MCF 10A (cell line): ENCODE measurements around the gene TARS3. TPM values are rescaled to one million over a fixed set of nuclear protein-coding genes. Genes with fewer than 3 reads are reported as not detected.

Experiments used
- BruUV-seq: library from RNA; stranded (reverse); fragments of 400-500 nt; replicated peaks from 2 replicates; lab custom pipeline; 2021; lab: Mats Ljungman, UMichigan
- CTCF ChIA-PET: fragments of 300-600 bp; sonication (Branson Sonifier 250); formaldehyde crosslinking; extraction: SDS; loops from one replicate; lab custom pipeline; 2021; ENCODE audit warnings: antibody characterized with exemption, inconsistent platforms; lab: Yijun Ruan, JAX
- POLR2A ChIA-PET: fragments of 300-600, 350-650 bp; sonication (Branson Sonifier 250); formaldehyde crosslinking; extraction: SDS; loops from one replicate; lab custom pipeline; 2020; ENCODE audit warnings: antibody characterized with exemption, inconsistent platforms; lab: Yijun Ruan, JAX
- DNase-seq: peaks from one replicate; pipeline ENCODE4 v3.0.0-alpha.2; 2018; ENCODE audit not compliant: unreplicated experiment
- H3K27ac Mint-ChIP-seq: one replicate; pipeline ENCODE4 v1.8.0; 2022; ENCODE audit warnings: mild to moderate bottlenecking, low read depth, mixed read lengths; ENCODE audit not compliant: unreplicated experiment
- H3K27me3 Mint-ChIP-seq: one replicate; pipeline ENCODE4 v1.8.0; 2022; ENCODE audit warnings: mixed read lengths; ENCODE audit not compliant: insufficient read depth, unreplicated experiment
- H3K36me3 Mint-ChIP-seq: one replicate; pipeline ENCODE4 v1.8.0; 2022; ENCODE audit warnings: mild to moderate bottlenecking, moderate library complexity, mixed read lengths; ENCODE audit not compliant: insufficient read depth, unreplicated experiment
- H3K4me1 Mint-ChIP-seq: one replicate; pipeline ENCODE4 v1.8.0; 2022; ENCODE audit warnings: mixed read lengths; ENCODE audit not compliant: insufficient read depth, unreplicated experiment
- H3K4me3 Mint-ChIP-seq: one replicate; pipeline ENCODE4 v1.8.0; 2022; ENCODE audit warnings: mild to moderate bottlenecking, moderate library complexity, mixed read lengths; ENCODE audit not compliant: unreplicated experiment
- H3K9me3 Mint-ChIP-seq: one replicate; pipeline ENCODE4 v1.8.0; 2022; ENCODE audit warnings: mixed read lengths; ENCODE audit not compliant: unreplicated experiment
- CTCF ChIP-seq: fragments of 200-600 bp; IDR thresholded peaks from one replicate; pipeline ENCODE4 v1.8.0; 2022; ENCODE audit warnings: antibody characterized with exemption, mild to moderate bottlenecking; ENCODE audit not compliant: unreplicated experiment
- intact Hi-C: fragments of 100-400 bp; cut with micrococcal nuclease; formaldehyde crosslinking; loops from 2 replicates; pipeline ENCODE4 v1.14.1; 2022
- total RNA-seq: library from RNA; stranded (reverse); gene quantifications from 2 replicates; pipeline ENCODE4 v1.2.3, GENCODE V29; 2022

Gene TARS3
- total RNA-seq, 1 experiment from 2014 or later = 5.0 TPM

- Mint-ChIP-seq H3K27ac (no peak overlapping the region), H3K9me3 (no peaks in the 10 kb centered on the region), H3K4me1 (no peaks in the 10 kb centered on the region), H3K4me3 (no peak overlapping the region), H3K36me3 (no peaks in the 10 kb centered on the region), H3K27me3 (peaks cover 57% of the 10 kb centered on the region)
- TF ChIP-seq CTCF = no peak
- no TSS peak for BruUV-seq
- intact Hi-C loops = no loop called here
- no peak for DNase-seq
- CTCF ChIA-PET = no interaction called here
- POLR2A ChIA-PET = no interaction called here
Measured at GRCh38 chr15:101733545-101733944, 9.3 kb upstream of the TARS3 start.

- ChIA-PET POLR2A (no interaction called here), CTCF (no interaction called here)
- DNase-seq = no peak
- Mint-ChIP-seq H3K9me3 (no peaks in the 10 kb centered on the region), H3K27ac (no peak overlapping the region), H3K36me3 (peaks cover 6% of the 10 kb centered on the region), H3K4me3 (no peak overlapping the region), H3K4me1 (no peaks in the 10 kb centered on the region), H3K27me3 (peaks cover 57% of the 10 kb centered on the region)
- intact Hi-C loops = no loop called here
- no peak for TF ChIP-seq CTCF
- BruUV-seq = no TSS peak
Measured at GRCh38 chr15:101732772-101733171, 8.5 kb upstream of the TARS3 start.

- intact Hi-C loops = no loop called here
- Mint-ChIP-seq H3K27ac (no peak overlapping the region), H3K4me1 (no peaks in the 10 kb centered on the region), H3K4me3 (no peak overlapping the region), H3K27me3 (peaks cover 57% of the 10 kb centered on the region), H3K36me3 (peaks cover 7% of the 10 kb centered on the region), H3K9me3 (no peaks in the 10 kb centered on the region)
- no TSS peak for BruUV-seq
- CTCF ChIA-PET = interaction anchor here (0.8 kb wide), 1 partner anchor 90 kb away, joined by 3 read pairs; no protein-coding TSS in a partner anchor
- TF ChIP-seq CTCF = no peak
- no peak for DNase-seq
- POLR2A ChIA-PET = no interaction called here
Measured at GRCh38 chr15:101731746-101732145, 7.5 kb upstream of the TARS3 start.

GRCh38 chr15:101727186-101727585 lies 2.9 kb upstream of the TARS3 start:
- BruUV-seq = no TSS peak
- Mint-ChIP-seq H3K27ac (no peak overlapping the region), H3K27me3 (peaks cover 53% of the 10 kb centered on the region), H3K36me3 (peaks cover 11% of the 10 kb centered on the region), H3K4me3 (no peak overlapping the region), H3K9me3 (no peaks in the 10 kb centered on the region), H3K4me1 (peaks cover under 1% of the 10 kb centered on the region)
- CTCF ChIA-PET = no interaction called here
- DNase-seq = no peak
- POLR2A ChIA-PET = no interaction called here
- TF ChIP-seq CTCF = no peak
- intact Hi-C loops = loop anchor here (10.0 kb wide), 1 partner anchor 432 kb away; the partner anchor contains the start of gene SNRPA1
